T-cell (primary cell): ENCODE data around the gene GASK1A. TPM values are rescaled to one million over a fixed set of nuclear protein-coding genes. Genes with fewer than 3 reads are reported as not detected.

Source experiments
- ATAC-seq, 4 experiments: fragments of 200-7000 bp in 3 of 4; fragments of 150-1000 bp in 1 of 4; cut with Tn5 transposase; replicated peaks in 1 of 4; 1 replicate in 3 of 4; 2 replicates in 1 of 4; pipeline ENCODE4 v1.10.0; 2021; ENCODE audit warnings: moderate library complexity in 3 of 4, mild to moderate bottlenecking in 2 of 4, moderate number of reproducible peaks in 1 of 4
- CTCF ChIA-PET, 2 donors: fragments of 300-600 bp; sonication (Branson Sonifier 250); formaldehyde crosslinking; loops; one replicate each; lab custom pipeline; 2022; ENCODE audit warnings: antibody characterized with exemption in 2 of 2; lab: Charles Lee
- POLR2A ChIA-PET, 2 donors: fragments of 300-600 bp; sonication (Branson Sonifier 250); formaldehyde crosslinking; loops; one replicate each; lab custom pipeline; 2022; ENCODE audit warnings: antibody characterized with exemption in 2 of 2; lab: Charles Lee
- DNase-seq, 35 experiments: peaks; one replicate each; pipeline versions ENCODE4 v3.0.0 to v3.0.0-alpha.2; 2013 to 2023
- H3K27ac ChIP-seq: one replicate; pipeline ENCODE4 v1.5.1; 2013; ENCODE audit warnings: low read length
- H3K27me3 ChIP-seq, 2 experiments: replicated peaks in 1 of 2; 1 replicate in 1 of 2; 2 replicates in 1 of 2; pipeline versions ENCODE4 v1.6.1 to v1.7.0; 2013; ENCODE audit warnings: low read length in 1 of 2, mixed read lengths in 1 of 2; ENCODE audit not compliant: control insufficient read depth in 2 of 2, insufficient read depth in 2 of 2; ENCODE audit errors: extremely low read depth in 1 of 2
- H3K36me3 ChIP-seq, 2 donors: 1 replicate in 1 of 2; 2 replicates in 1 of 2; pipeline versions ENCODE4 v1.6.1 to v1.7.0; 2013; ENCODE audit warnings: low read length in 1 of 2; ENCODE audit not compliant: control insufficient read depth in 2 of 2, insufficient read depth in 1 of 2; ENCODE audit errors: extremely low read depth in 1 of 2
- H3K4me1 ChIP-seq, 2 experiments: 1 replicate in 1 of 2; 2 replicates in 1 of 2; pipeline versions ENCODE4 v1.6.1 to v1.7.0; 2013; ENCODE audit warnings: low read length in 2 of 2, mixed read lengths in 1 of 2; ENCODE audit not compliant: insufficient read depth in 2 of 2, control insufficient read depth in 1 of 2; ENCODE audit errors: extremely low read depth in 1 of 2
- H3K4me3 ChIP-seq, 2 donors: 1 replicate in 1 of 2; 2 replicates in 1 of 2; pipeline versions ENCODE4 v1.5.1 to v1.7.0; 2013; ENCODE audit warnings: mild to moderate bottlenecking in 2 of 2, low read length in 1 of 2, moderate library complexity in 1 of 2; ENCODE audit not compliant: control insufficient read depth in 1 of 2; ENCODE audit errors: extremely low read depth in 1 of 2
- H3K9me3 ChIP-seq: 2 replicates; pipeline ENCODE4 v1.7.0; 2013
- H3K27ac Mint-ChIP-seq, 2 donors: one replicate each; pipeline ENCODE4 v1.8.0; 2020 to 2021; ENCODE audit warnings: mild to moderate bottlenecking in 2 of 2, mixed read lengths in 2 of 2
- H3K27me3 Mint-ChIP-seq, 2 donors: one replicate each; pipeline ENCODE4 v1.8.0; 2021 to 2022; ENCODE audit warnings: mixed read lengths in 2 of 2
- H3K36me3 Mint-ChIP-seq: one replicate; pipeline ENCODE4 v1.8.0; 2021; ENCODE audit warnings: mixed read lengths
- H3K4me1 Mint-ChIP-seq, 3 donors: one replicate each; pipeline ENCODE4 v1.8.0; 2020 to 2022; ENCODE audit warnings: mixed read lengths in 3 of 3, mild to moderate bottlenecking in 1 of 3
- H3K4me3 Mint-ChIP-seq, 3 donors: one replicate each; pipeline ENCODE4 v1.8.0; 2020 to 2022; ENCODE audit warnings: mild to moderate bottlenecking in 3 of 3, mixed read lengths in 3 of 3, moderate library complexity in 3 of 3
- H3K9me3 Mint-ChIP-seq, 3 donors: one replicate each; pipeline ENCODE4 v1.8.0; 2020 to 2022; ENCODE audit warnings: mixed read lengths in 3 of 3
- WGBS: methylation state at CpG from one replicate; pipeline ENCODE4 v1.1.5; 2013; ENCODE audit warnings: missing lambda C conversion rate; ENCODE audit not compliant: insufficient coverage; 5-methylcytosine and 5-hydroxymethylcytosine counted together
- total RNA-seq, 35 experiments: library from RNA in 6 of 35; stranded (reverse) in 6 of 35; fragments of 120-200 nt in 1 of 35; gene quantifications; one replicate each; pipeline versions ENCODE4 v1.2.1 to v1.2.4 and lab custom pipeline; 2013 to 2026

The GASK1A gene
- total RNA-seq, 5 donors from 2014 or later (not counting 1 experiment from before 2014, with no cell fraction given) = 0.10 to 0.49 (median 0.17) TPM; not detected in 1

DNA sequence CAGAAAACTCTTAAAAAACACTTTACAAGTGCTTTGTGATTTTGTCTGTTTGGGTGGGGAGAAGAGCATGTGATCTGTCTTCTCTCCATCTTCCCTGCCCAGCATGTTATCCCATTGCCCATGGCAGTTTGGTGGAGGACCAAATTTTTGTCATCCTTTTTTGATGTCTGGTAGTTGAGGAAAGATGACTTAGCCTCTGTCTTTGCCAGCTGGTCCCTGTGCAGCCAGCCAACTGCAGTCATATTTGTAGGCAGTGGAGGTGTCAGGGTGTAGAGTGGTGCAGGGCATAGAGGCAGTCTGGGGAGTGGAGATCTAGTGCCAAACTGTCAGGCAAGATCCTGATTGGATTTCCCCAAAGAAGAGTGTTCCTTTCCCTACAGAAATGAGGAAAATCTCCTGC, 40.7 kb downstream of the GASK1A start:
- H3K4me1 Mint-ChIP-seq = peaks cover 60 to 66% (median 63%) of the 10 kb centered on the region in 3 donors
- POLR2A ChIA-PET = no interaction called here
- DNase-seq (no peak), ATAC-seq (no peak)
- H3K4me1 ChIP-seq = peaks cover 31 to 74% of the 10 kb centered on the region in 2 experiments
- no peaks in the 10 kb centered on the region for H3K9me3 ChIP-seq
- H3K9me3 Mint-ChIP-seq = peaks cover 0 to 3% (median 0%) of the 10 kb centered on the region in 3 donors
- no peaks in the 10 kb centered on the region for H3K27me3 Mint-ChIP-seq
- no peaks in the 10 kb centered on the region for H3K36me3 Mint-ChIP-seq
- H3K27ac ChIP-seq = no peak overlapping the region
- H3K4me3 ChIP-seq = no peak overlapping the region
- CTCF ChIA-PET = no interaction called here
- H3K36me3 ChIP-seq = no peaks in the 10 kb centered on the region
- H3K27ac Mint-ChIP-seq = peak overlapping the region; percentile 93 to 98
- peak overlapping the region in 1 of 3 donors; percentile 29 for H3K4me3 Mint-ChIP-seq
- no peaks in the 10 kb centered on the region for H3K27me3 ChIP-seq

DNA sequence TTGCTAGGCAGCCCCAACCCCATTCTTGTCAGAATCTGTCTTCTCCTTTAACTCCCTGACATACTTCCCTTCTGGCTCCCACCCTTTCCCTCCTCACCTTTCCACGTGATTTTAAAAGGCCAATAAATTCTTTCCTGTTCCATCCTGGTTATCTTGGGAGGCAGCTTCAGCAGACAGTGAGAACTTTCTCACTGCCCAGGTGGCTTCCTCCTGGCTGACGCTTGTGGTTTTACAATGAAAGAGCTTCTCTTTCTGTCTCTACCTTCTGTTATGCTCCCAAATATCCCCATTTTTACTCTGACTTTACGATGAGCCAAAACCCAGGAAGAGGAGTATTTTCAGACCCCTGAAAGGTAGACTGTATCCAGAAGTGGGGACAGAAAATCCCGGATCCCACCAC, 42.1 kb downstream of the GASK1A start:
- H3K4me3 ChIP-seq = no peak overlapping the region
- H3K27me3 ChIP-seq = no peaks in the 10 kb centered on the region
- H3K36me3 ChIP-seq = no peaks in the 10 kb centered on the region
- peak overlapping the region; percentile 93 to 98 for H3K27ac Mint-ChIP-seq
- H3K4me1 ChIP-seq = peaks cover 41 to 73% of the 10 kb centered on the region in 2 experiments
- H3K27ac ChIP-seq = peak overlapping the region; percentile 37
- H3K4me1 Mint-ChIP-seq = peaks cover 73 to 77% (median 76%) of the 10 kb centered on the region in 3 donors
- no peaks in the 10 kb centered on the region for H3K27me3 Mint-ChIP-seq
- WGBS = 17% methylated on average over 1 of the region's 4 CpGs
- H3K9me3 Mint-ChIP-seq = peaks cover 0 to 3% (median 0%) of the 10 kb centered on the region in 3 donors
- H3K36me3 Mint-ChIP-seq = no peaks in the 10 kb centered on the region
- POLR2A ChIA-PET = no interaction called here
- CTCF ChIA-PET = no interaction called here
- peak overlapping the region in 1 of 3 donors; percentile 81 for H3K4me3 Mint-ChIP-seq
- no peaks in the 10 kb centered on the region for H3K9me3 ChIP-seq
- DNase-seq = no peak
- ATAC-seq = no peak

DNA sequence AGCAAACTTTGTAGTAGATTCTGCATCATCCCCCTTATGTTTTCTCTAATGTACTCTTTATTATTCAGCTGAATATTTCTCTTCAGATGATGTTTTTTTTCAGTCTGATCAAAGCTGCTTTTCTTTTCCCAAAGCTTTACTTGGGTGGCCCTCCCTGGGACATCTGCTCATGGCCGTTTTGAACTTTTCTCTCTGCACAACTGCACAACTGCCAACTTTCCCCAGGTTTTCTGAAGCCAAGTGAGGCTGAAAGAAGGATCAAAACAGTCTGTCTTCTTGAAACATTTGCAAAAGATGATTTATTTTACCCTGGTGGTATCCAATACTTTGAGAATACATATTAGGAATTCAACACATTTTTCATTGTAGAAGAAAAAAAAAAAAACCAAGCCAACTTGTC, 43.0 kb downstream of the GASK1A start:
- H3K4me3 Mint-ChIP-seq = peak overlapping the region in 1 of 3 donors; percentile 81
- H3K4me1 Mint-ChIP-seq = peaks cover 79 to 83% (median 80%) of the 10 kb centered on the region in 3 donors
- H3K27ac Mint-ChIP-seq = peak overlapping the region; percentile 93 to 98

DNA sequence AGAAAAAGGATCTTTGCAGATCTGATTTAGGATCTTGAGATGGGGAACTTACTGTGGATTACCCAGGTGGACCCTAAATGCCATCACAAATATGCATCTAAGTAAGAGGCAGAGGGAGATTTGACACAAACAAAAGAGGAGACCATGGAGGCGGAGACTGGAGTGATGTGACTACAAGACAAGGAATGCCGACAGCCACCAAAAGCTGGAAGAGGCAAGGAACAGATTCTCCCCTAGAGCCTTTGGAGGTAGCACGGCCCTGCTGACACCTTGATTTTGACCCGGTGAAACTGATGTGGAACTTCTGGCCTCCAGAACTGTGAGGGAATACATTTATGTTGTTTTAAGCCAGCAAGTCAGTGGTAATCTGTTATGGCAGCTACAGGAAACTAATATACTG, 44.0 kb downstream of the GASK1A start:
- H3K27ac ChIP-seq = peak overlapping the region; percentile 63
- Mint-ChIP-seq H3K27me3 (no peaks in the 10 kb centered on the region), H3K27ac (peak overlapping the region; percentile 93 to 98), H3K9me3 (peaks cover 0 to 3% (median 0%) of the 10 kb centered on the region in 3 donors), H3K36me3 (no peaks in the 10 kb centered on the region), H3K4me3 (peak overlapping the region in 2 of 3 donors; percentile 71 to 81), H3K4me1 (peaks cover 78 to 84% (median 80%) of the 10 kb centered on the region in 3 donors)
- ATAC-seq = no peak
- DNase-seq = no peak
- ChIA-PET CTCF (no interaction called here), POLR2A (no interaction called here)
- H3K4me3 ChIP-seq = peak overlapping the region in 1 of 2 donors; percentile 20
- peaks cover 41 to 65% of the 10 kb centered on the region in 2 experiments for H3K4me1 ChIP-seq
- no peaks in the 10 kb centered on the region for H3K27me3 ChIP-seq
- WGBS = 93% methylated on average over 3 of the region's 4 CpGs
- H3K9me3 ChIP-seq = no peaks in the 10 kb centered on the region
- H3K36me3 ChIP-seq = no peaks in the 10 kb centered on the region

More for the DNA sequence above, 43.0 kb downstream of the GASK1A start:
- no peaks in the 10 kb centered on the region for H3K27me3 ChIP-seq
- peaks cover 0 to 3% (median 0%) of the 10 kb centered on the region in 3 donors for H3K9me3 Mint-ChIP-seq
- no peaks in the 10 kb centered on the region for H3K9me3 ChIP-seq
- H3K4me3 ChIP-seq = no peak overlapping the region
- CTCF ChIA-PET = no interaction called here
- no peaks in the 10 kb centered on the region for H3K27me3 Mint-ChIP-seq
- H3K36me3 ChIP-seq = no peaks in the 10 kb centered on the region
- POLR2A ChIA-PET = no interaction called here
- DNase-seq (no peak), ATAC-seq (no peak)
- H3K27ac ChIP-seq = peak overlapping the region; percentile 37
- no CpG with 5 or more reads among the region's 1 CpG for WGBS
- H3K4me1 ChIP-seq = peaks cover 41 to 65% of the 10 kb centered on the region in 2 experiments
- no peaks in the 10 kb centered on the region for H3K36me3 Mint-ChIP-seq

DNA sequence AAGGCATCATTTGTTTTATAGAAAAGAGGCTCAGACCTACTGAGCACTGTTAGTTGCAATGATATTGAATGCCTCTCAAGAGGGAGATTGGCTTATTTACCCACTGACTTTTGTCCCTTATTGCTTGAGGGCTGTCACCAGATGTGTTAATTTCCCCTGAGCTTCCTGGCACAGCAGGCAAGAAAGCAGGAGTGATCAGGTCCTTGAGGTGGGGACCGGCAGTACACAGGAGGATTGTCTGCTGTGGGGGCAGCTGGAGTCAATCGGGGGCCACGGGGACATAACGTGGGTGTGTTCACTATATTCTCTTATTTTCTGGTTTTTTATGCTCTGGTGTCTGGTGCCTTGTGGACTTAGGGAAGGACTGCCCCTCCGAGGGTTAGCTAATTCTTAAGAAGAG, 44.6 kb downstream of the GASK1A start:
- POLR2A ChIA-PET = interaction anchor here in 1 of 2 donors (0.6 kb wide), 1 partner anchor 322 kb away, joined by 3 read pairs; no protein-coding TSS in a partner anchor
- H3K4me1 Mint-ChIP-seq = peaks cover 74 to 84% (median 78%) of the 10 kb centered on the region in 3 donors

DNA sequence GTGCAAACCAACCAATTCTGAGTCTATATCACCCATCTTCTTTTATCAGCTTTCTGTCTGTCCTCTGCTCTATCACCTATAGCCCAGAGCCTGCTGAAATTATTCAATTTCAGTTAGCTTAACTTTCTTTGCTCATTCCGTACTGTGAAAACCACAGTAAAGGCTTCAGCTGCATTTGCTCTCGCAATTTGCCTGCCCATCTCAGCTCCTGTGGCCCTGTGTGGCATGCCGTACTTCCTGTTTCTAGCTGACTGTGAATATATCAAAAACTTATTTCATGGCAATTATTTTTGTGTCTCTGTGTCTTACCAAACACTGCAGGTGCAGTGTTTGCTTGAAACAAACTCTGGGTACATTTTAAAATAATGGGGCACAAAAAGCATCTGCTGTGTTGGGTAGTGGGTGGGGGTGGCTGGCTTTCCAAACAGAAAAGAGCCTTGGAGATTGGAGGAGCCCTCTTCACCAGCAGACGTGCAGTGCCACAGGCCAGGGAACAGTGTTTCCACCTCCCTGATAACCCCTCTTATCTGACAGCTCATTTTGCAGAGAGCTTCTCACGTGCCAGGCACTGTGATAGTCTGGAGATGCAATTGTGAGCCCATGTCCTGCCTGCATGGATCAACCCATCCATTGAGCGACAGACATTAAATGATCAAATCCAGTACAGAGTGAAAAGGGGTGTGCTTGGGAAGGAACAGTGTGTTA, 45.2 kb downstream of the GASK1A start:
- Histone ChIP-seq H3K4me3 (peak overlapping the region; percentile 8 to 68), H3K27ac (peak overlapping the region; percentile 63), H3K9me3 (no peaks in the 10 kb centered on the region), H3K27me3 (no peaks in the 10 kb centered on the region), H3K4me1 (peaks cover 41 to 64% of the 10 kb centered on the region in 2 experiments), H3K36me3 (no peaks in the 10 kb centered on the region)
- H3K4me1 Mint-ChIP-seq = peaks cover 70 to 80% (median 72%) of the 10 kb centered on the region in 3 donors
- ATAC-seq = peak; percentile 91 to 97 (median 92)
- H3K4me3 Mint-ChIP-seq = peak overlapping the region; percentile 64 to 81 (median 71)
- no peaks in the 10 kb centered on the region for H3K27me3 Mint-ChIP-seq
- CTCF ChIA-PET = interaction anchor here in 1 of 2 donors (0.7 to 1.0 kb wide), 4 partner anchors 13 to 62 kb away, joined by 3 to 5 read pairs (median 4); no protein-coding TSS in a partner anchor
- peak overlapping the region; percentile 93 to 98 for H3K27ac Mint-ChIP-seq
- 0% methylated on average over 2 of the region's 6 CpGs for WGBS
- DNase-seq = peak; percentile 32 to 83 (median 65)
- no peaks in the 10 kb centered on the region for H3K36me3 Mint-ChIP-seq
- POLR2A ChIA-PET = interaction anchor here in 1 of 2 donors (0.6 kb wide), 1 partner anchor 321 kb away, joined by 3 read pairs; no protein-coding TSS in a partner anchor
- peaks cover 0 to 3% (median 0%) of the 10 kb centered on the region in 3 donors for H3K9me3 Mint-ChIP-seq

More for the DNA sequence above, 44.6 kb downstream of the GASK1A start:
- ATAC-seq = peak; percentile 23 to 38 (median 29)
- H3K27me3 ChIP-seq = no peaks in the 10 kb centered on the region
- CTCF ChIA-PET = interaction anchor here in 1 of 2 donors (1.0 kb wide), 3 partner anchors 13 to 62 kb away, joined by 4 to 5 read pairs (median 5); no protein-coding TSS in a partner anchor
- H3K36me3 Mint-ChIP-seq = no peaks in the 10 kb centered on the region
- peaks cover 41 to 65% of the 10 kb centered on the region in 2 experiments for H3K4me1 ChIP-seq
- H3K27me3 Mint-ChIP-seq = no peaks in the 10 kb centered on the region
- no CpG with 5 or more reads among the region's 5 CpGs for WGBS
- H3K27ac Mint-ChIP-seq = peak overlapping the region; percentile 93 to 98
- no peaks in the 10 kb centered on the region for H3K36me3 ChIP-seq
- peak overlapping the region; percentile 8 to 68 for H3K4me3 ChIP-seq
- H3K27ac ChIP-seq = peak overlapping the region; percentile 63
- no peaks in the 10 kb centered on the region for H3K9me3 ChIP-seq
- H3K4me3 Mint-ChIP-seq = peak overlapping the region; percentile 64 to 81 (median 71)
- peaks cover 0 to 3% (median 0%) of the 10 kb centered on the region in 3 donors for H3K9me3 Mint-ChIP-seq
- DNase-seq = peak in 1 of 35 experiments; percentile 25
